ENCODE measurements around the gene PTCD1. TPM values are rescaled to one million over a fixed set of nuclear protein-coding genes. Genes with fewer than 3 reads are reported as not detected.
A peak's percentile ranks its signal among the peaks of the same experiment; 100 is the strongest.

The PTCD1 gene
- total and polyA plus RNA-seq, 2 of the 8 experiments (the other 6 are each of a cell fraction or from before 2014, with no cell fraction given), result 7.5 to 7.6 TPM

GRCh38 chr7:99460651-99461050, 22.1 kb upstream of the PTCD1 start:
- Histone ChIP-seq H3K4ac (replicated peaks; ENCODE audit: insufficient read length, low read depth, low read length) (no peak overlapping the region), H3K27me3 (replicated peaks in 1 of 4; ENCODE audit: control insufficient read depth in 3 of 4, extremely low read depth in 1 of 4, insufficient read depth in 3 of 4, low read length in 3 of 4) (no peaks in the 10 kb centered on the region), H2BK120ac (replicated peaks; ENCODE audit: low read depth, low read length) (no peak overlapping the region), H3K79me2 (ENCODE audit: control insufficient read depth in 1 of 2, insufficient read depth in 2 of 2, low read length in 2 of 2) (peaks cover 22 to 67% of the 10 kb centered on the region in 2 experiments), H3K23ac (ENCODE audit: insufficient read length) (no peak overlapping the region), H2AFZ (ENCODE audit: low read length) (no peak overlapping the region), H3K4me1 (replicated peaks in 1 of 4; ENCODE audit: control insufficient read depth in 3 of 4, insufficient read depth in 4 of 4, low read length in 3 of 4) (peaks cover 0 to 2% (median 0%) of the 10 kb centered on the region in 4 experiments; a peak in 1 of 7 replicates), H3K56ac (replicated peaks; ENCODE audit: insufficient read length, low read depth, low read length) (no peak overlapping the region), H4K20me1 (replicated peaks in 1 of 2; ENCODE audit: control insufficient read depth in 1 of 2, insufficient read depth in 2 of 2, low read length in 2 of 2) (peaks cover 12 to 26% of the 10 kb centered on the region in 2 experiments), H2BK5ac (ENCODE audit: low read depth, low read length) (no peak overlapping the region; the same call in 1 of the 2 replicates), H3K14ac (ENCODE audit: insufficient read length) (no peak overlapping the region), H3K36me3 (ENCODE audit: control insufficient read depth in 2 of 4, insufficient read depth in 4 of 4, low read length in 3 of 4) (peaks cover 16 to 58% (median 40%) of the 10 kb centered on the region in 4 experiments; a peak in 7 of 8 replicates), H3K18ac (ENCODE audit: extremely low read depth, low read length) (no peak overlapping the region), H3K27ac (ENCODE audit: low read depth, low read length) (no peak overlapping the region), H4K8ac (ENCODE audit: extremely low read depth, insufficient read depth, low read length) (no peak overlapping the region), H3K4me2 (ENCODE audit: insufficient read depth in 1 of 2, low read depth in 2 of 2, low read length in 2 of 2) (no peak overlapping the region), H4K91ac (replicated peaks; ENCODE audit: insufficient read length, low read length) (no peak overlapping the region), H2AK5ac (ENCODE audit: low read depth, low read length) (no peak overlapping the region), H3K9ac (replicated peaks in 1 of 4; ENCODE audit: extremely low read depth in 1 of 4, low read depth in 3 of 4, low read length in 3 of 4) (no peak overlapping the region), H3K9me3 (ENCODE audit: insufficient read depth in 2 of 2, low read depth in 1 of 2, low read length in 1 of 2) (no peaks in the 10 kb centered on the region), H4K5ac (ENCODE audit: insufficient read length, low read depth, low read length) (no peak overlapping the region), H3K23me2 (ENCODE audit: low read depth, low read length) (0 out of 2 replicates have a peak, but pooled peaks cover 6% of the 10 kb centered on the region), H3K4me3 (ENCODE audit: extremely low read depth in 1 of 4, insufficient read depth in 2 of 4, low read depth in 3 of 4, low read length in 4 of 4) (no peak overlapping the region), H2BK20ac (ENCODE audit: low read length) (no peak overlapping the region), H3K79me1 (ENCODE audit: low read depth, low read length) (peaks cover 20% of the 10 kb centered on the region), H2BK15ac (ENCODE audit: low read length) (no peak overlapping the region), H2BK12ac (ENCODE audit: low read depth, low read length) (0 out of 2 replicates have a peak overlapping the region, but pooled peaks have one; percentile 11)
- TF ChIP-seq POLR2AphosphoS5 (IDR thresholded peaks at IDR 0.05; ENCODE audit: low read depth, low read length), result peak; percentile 43; the same call in 1 of the 2 replicates
- no peak for TF ChIP-seq SP4 (IDR thresholded peaks at IDR 0.05; ENCODE audit: low read length)
- TF ChIP-seq POLR2A (IDR thresholded peaks at IDR 0.05; ENCODE audit: control extremely low read depth in 1 of 2, low read depth in 2 of 2, low read length in 2 of 2), result 0 out of 3 replicates have a peak, but pooled peaks of 1 of the 2 experiments have one; percentile 23
- ChIA-PET POLR2A (ENCODE audit: partially characterized antibody) (interaction anchor here (0.9 to 10.7 kb wide), 11 partner anchors 10 to 98 kb away, joined by 3 to 100 read pairs (median 4); partner anchors contain the start of genes BUD31 and ZNF655), CTCF (ENCODE audit: partially characterized antibody) (interaction anchor here (0.7 to 1.4 kb wide), 3 partner anchors 9 to 37 kb away, joined by 3 read pairs; no protein-coding TSS in a partner anchor)
- WGBS, 2 experiments (ENCODE audit: extremely low coverage in 1 of 2, insufficient coverage in 1 of 2, insufficient read length in 1 of 2, insufficient replicate concordance in 2 of 2, low coverage in 1 of 2, low lambda C conversion rate in 2 of 2, missing lambda C conversion rate in 1 of 2), result 93% methylated on average over 11 of the region's 11 CpGs; no CpG with 5 or more reads in 1 of the 2 experiments
- no peak for FAIRE-seq
- DNase-seq (ENCODE audit: low read depth in 1 of 2, low spot score in 2 of 2), result no peak
